Mesothelial cell of epicardium (in vitro differentiated cells): Measurements from ENCODE around the gene AKIRIN1. TPM values are rescaled to one million over a fixed set of nuclear protein-coding genes. Genes with fewer than 3 reads are reported as not detected.
"Not testable (repeated sequence)": the region's sequence is repeated elsewhere in the genome, so short reads cannot be mapped to it uniquely, and the experiment has no call there.

Experiments used
- DNase-seq, 2 experiments: peaks; one replicate each; pipeline ENCODE4 v3.0.0; 2021; ENCODE audit warnings: low spot score in 2 of 2; ENCODE audit not compliant: unreplicated experiment in 2 of 2
- H3K27ac Mint-ChIP-seq: 2 replicates; pipeline ENCODE4 v1.8.0; 2021; ENCODE audit warnings: mixed read lengths
- H3K27me3 Mint-ChIP-seq: 2 replicates; pipeline ENCODE4 v1.8.0; 2021; ENCODE audit warnings: low read depth, mixed read lengths
- H3K36me3 Mint-ChIP-seq: 2 replicates; pipeline ENCODE4 v1.8.0; 2021; ENCODE audit warnings: mixed read lengths
- H3K4me1 Mint-ChIP-seq: 2 replicates; pipeline ENCODE4 v1.8.0; 2021; ENCODE audit warnings: mixed read lengths
- H3K4me3 Mint-ChIP-seq: 2 replicates; pipeline ENCODE4 v1.8.0; 2021; ENCODE audit warnings: mild to moderate bottlenecking, moderate library complexity, mixed read lengths
- H3K9me3 Mint-ChIP-seq: 2 replicates; pipeline ENCODE4 v1.8.0; 2021; ENCODE audit warnings: mixed read lengths
- CTCF ChIP-seq: fragments of 200-600 bp; sonication (generic); IDR thresholded peaks from one replicate; pipeline ENCODE4 v1.5.0; 2021; ENCODE audit warnings: antibody characterized with exemption; ENCODE audit not compliant: unreplicated experiment
- total RNA-seq: library from RNA; stranded (reverse); gene quantifications from 3 replicates; pipeline ENCODE4 v1.2.1, GENCODE V29; 2021

Gene AKIRIN1
- total RNA-seq, 1 donor from 2014 or later, result 70.1 TPM

DNA sequence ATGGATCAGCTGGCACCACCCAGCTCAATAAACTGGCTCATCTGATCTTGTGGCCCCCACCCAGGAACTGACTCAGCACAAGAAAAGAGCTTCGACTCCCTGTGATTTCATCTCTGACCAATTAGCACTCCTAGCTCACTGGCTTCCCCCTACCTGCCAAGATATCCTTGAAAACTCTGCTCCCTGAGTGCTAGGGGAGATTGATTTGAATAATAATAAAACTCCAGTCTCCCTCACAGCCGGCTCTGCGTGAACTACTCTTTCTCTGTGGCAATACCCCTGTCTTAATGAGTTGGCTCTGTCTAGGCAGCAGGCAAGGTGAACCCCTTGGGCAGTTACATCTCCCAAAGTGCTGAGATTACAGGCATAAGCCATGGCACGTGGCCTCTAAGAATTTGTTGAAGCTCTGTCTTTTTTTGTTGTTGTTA, 37.6 kb upstream of the AKIRIN1 start:
- Mint-ChIP-seq H3K4me1 (peaks cover 5% of the 10 kb centered on the region), H3K36me3 (no peaks in the 10 kb centered on the region), H3K4me3 (no peak overlapping the region), H3K27me3 (no peaks in the 10 kb centered on the region), H3K9me3 (peaks cover 4% of the 10 kb centered on the region), H3K27ac (no peak overlapping the region)
- TF ChIP-seq CTCF, result no peak
- no peak for DNase-seq

DNA sequence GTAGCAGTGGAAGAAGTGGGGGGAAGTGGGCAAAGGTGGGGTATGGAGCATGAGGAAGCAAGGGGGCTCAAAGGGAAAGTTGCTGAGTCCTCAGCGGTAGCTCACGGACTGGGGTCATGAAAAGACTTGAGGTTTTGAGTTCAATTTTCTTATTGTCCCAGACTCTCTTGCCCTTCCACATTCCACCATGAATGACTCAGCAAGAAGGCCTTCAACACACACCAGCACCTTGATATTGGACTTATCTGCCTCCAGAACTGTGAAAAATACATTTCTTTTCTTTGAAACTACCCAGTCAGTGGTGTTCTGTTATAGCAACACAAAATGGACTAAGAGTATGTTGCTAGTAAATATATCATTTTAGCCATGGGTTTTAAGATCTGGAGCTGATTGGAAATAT, 32.1 kb upstream of the AKIRIN1 start:
- no peaks in the 10 kb centered on the region for H3K36me3 Mint-ChIP-seq
- no peaks in the 10 kb centered on the region for H3K27me3 Mint-ChIP-seq
- no peak for TF ChIP-seq CTCF
- no peaks in the 10 kb centered on the region for H3K9me3 Mint-ChIP-seq
- no peak for DNase-seq
- H3K4me1 Mint-ChIP-seq, result peaks cover 6% of the 10 kb centered on the region
- H3K27ac Mint-ChIP-seq, result no peak overlapping the region
- no peak overlapping the region for H3K4me3 Mint-ChIP-seq

GRCh38 chr1:38962113-38962512, 29.0 kb upstream of the AKIRIN1 start:
- no peak overlapping the region for H3K27ac Mint-ChIP-seq
- no peaks in the 10 kb centered on the region for H3K9me3 Mint-ChIP-seq
- no peak for DNase-seq
- no peak overlapping the region for H3K4me3 Mint-ChIP-seq
- no peaks in the 10 kb centered on the region for H3K36me3 Mint-ChIP-seq
- no peaks in the 10 kb centered on the region for H3K27me3 Mint-ChIP-seq
- peaks cover 6% of the 10 kb centered on the region for H3K4me1 Mint-ChIP-seq
- no peak for TF ChIP-seq CTCF

- H3K9me3 Mint-ChIP-seq, result no peaks in the 10 kb centered on the region
- H3K36me3 Mint-ChIP-seq, result no peaks in the 10 kb centered on the region
- DNase-seq, result no peak
- TF ChIP-seq CTCF, result no peak
- no peak overlapping the region for H3K4me3 Mint-ChIP-seq
- no peaks in the 10 kb centered on the region for H3K27me3 Mint-ChIP-seq
- no peak overlapping the region for H3K27ac Mint-ChIP-seq
- peaks cover 6% of the 10 kb centered on the region for H3K4me1 Mint-ChIP-seq
Observed at GRCh38 chr1:38962560-38962959, 28.5 kb upstream of the AKIRIN1 start.

- no peak overlapping the region for H3K27ac Mint-ChIP-seq
- H3K9me3 Mint-ChIP-seq, result no peaks in the 10 kb centered on the region
- H3K4me3 Mint-ChIP-seq, result no peak overlapping the region
- TF ChIP-seq CTCF, result no peak
- H3K4me1 Mint-ChIP-seq, result peaks cover 2% of the 10 kb centered on the region
- H3K36me3 Mint-ChIP-seq, result no peaks in the 10 kb centered on the region
- DNase-seq, result no peak
- no peaks in the 10 kb centered on the region for H3K27me3 Mint-ChIP-seq
Observed at GRCh38 chr1:38964140-38964548, 26.9 kb upstream of the AKIRIN1 start.

GRCh38 chr1:38973145-38973544, 17.9 kb upstream of the AKIRIN1 start:
- H3K27me3 Mint-ChIP-seq, H3K4me1 Mint-ChIP-seq, H3K27ac Mint-ChIP-seq, DNase-seq, H3K4me3 Mint-ChIP-seq, H3K9me3 Mint-ChIP-seq, H3K36me3 Mint-ChIP-seq: not testable (repeated sequence)
